ENCODE results near the gene JMJD7. TPM values are rescaled to one million over a fixed set of nuclear protein-coding genes. Genes with fewer than 3 reads are reported as not detected.

JMJD7 gene
- total RNA-seq, 2 donors from 2014 or later: 26.7 to 35.6 TPM

DNA sequence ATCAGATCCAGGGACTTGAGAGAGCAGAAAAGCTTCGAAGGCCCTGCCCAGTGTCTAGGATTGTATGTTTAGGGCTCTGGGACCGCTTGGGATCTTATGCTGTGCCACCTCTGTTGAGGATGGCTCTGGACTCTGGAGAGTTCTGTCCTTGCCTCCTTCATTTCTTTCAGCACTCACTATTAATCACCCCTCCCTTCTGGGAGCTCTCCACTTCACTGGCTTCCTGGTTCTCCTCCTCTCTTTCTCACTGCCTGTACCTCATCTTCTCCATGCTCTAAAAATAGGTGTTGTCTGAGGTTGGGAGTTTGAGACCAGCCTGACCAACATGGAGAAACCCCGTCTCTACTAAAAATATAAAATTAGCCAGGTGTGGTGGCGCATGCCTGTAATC lies 36.4 kb upstream of the JMJD7 start:
- peaks cover 42% of the 10 kb centered on the region for H3K4me1 Mint-ChIP-seq
- H3K36me3 Mint-ChIP-seq (ENCODE audit: low read depth): peaks cover 3% of the 10 kb centered on the region
- H3K27me3 Mint-ChIP-seq: no peaks in the 10 kb centered on the region
- peak overlapping the region; percentile 74 for H3K27ac Mint-ChIP-seq
- no peaks in the 10 kb centered on the region for H3K9me3 ChIP-seq (ENCODE audit: control insufficient read depth, low read length, poor library complexity, severe bottlenecking)
- peak overlapping the region; percentile 43 for H3K4me3 Mint-ChIP-seq
- DNase-seq (no peak), ATAC-seq (no peak)

GRCh38 chr15:41792000-41792637 lies 35.8 kb upstream of the JMJD7 start:
- ATAC-seq (no peak), DNase-seq (no peak)
- Mint-ChIP-seq H3K36me3 (ENCODE audit: low read depth) (peaks cover 3% of the 10 kb centered on the region), H3K27ac (peak overlapping the region; percentile 74), H3K4me3 (peak overlapping the region; percentile 43), H3K27me3 (no peaks in the 10 kb centered on the region), H3K4me1 (peaks cover 45% of the 10 kb centered on the region)
- H3K9me3 ChIP-seq (ENCODE audit: control insufficient read depth, low read length, poor library complexity, severe bottlenecking): no peaks in the 10 kb centered on the region

- DNase-seq: no peak
- no peaks in the 10 kb centered on the region for H3K9me3 ChIP-seq (ENCODE audit: control insufficient read depth, low read length, poor library complexity, severe bottlenecking)
- Mint-ChIP-seq H3K27ac (no peak overlapping the region), H3K36me3 (ENCODE audit: low read depth) (peaks cover 3% of the 10 kb centered on the region), H3K27me3 (no peaks in the 10 kb centered on the region), H3K4me3 (no peak overlapping the region), H3K4me1 (peaks cover 41% of the 10 kb centered on the region)
- ATAC-seq: no peak
Measured at GRCh38 chr15:41794081-41794480, 33.8 kb upstream of the JMJD7 start.

- DNase-seq (no peak), ATAC-seq (no peak)
- peak overlapping the region; percentile 59 for H3K27ac Mint-ChIP-seq
- H3K4me3 Mint-ChIP-seq: no peak overlapping the region
- peaks cover 6% of the 10 kb centered on the region for H3K36me3 Mint-ChIP-seq (ENCODE audit: low read depth)
- peaks cover 25% of the 10 kb centered on the region for H3K4me1 Mint-ChIP-seq
- H3K27me3 Mint-ChIP-seq: no peaks in the 10 kb centered on the region
- no peaks in the 10 kb centered on the region for H3K9me3 ChIP-seq (ENCODE audit: control insufficient read depth, low read length, poor library complexity, severe bottlenecking)
Measured at GRCh38 chr15:41795996-41796856, 31.7 kb upstream of the JMJD7 start.

- Mint-ChIP-seq H3K36me3 (ENCODE audit: low read depth) (peaks cover 6% of the 10 kb centered on the region), H3K4me1 (peaks cover 16% of the 10 kb centered on the region), H3K27me3 (no peaks in the 10 kb centered on the region), H3K4me3 (no peak overlapping the region), H3K27ac (no peak overlapping the region)
- no peaks in the 10 kb centered on the region for H3K9me3 ChIP-seq (ENCODE audit: control insufficient read depth, low read length, poor library complexity, severe bottlenecking)
- DNase-seq (no peak), ATAC-seq (no peak)
Measured at GRCh38 chr15:41797201-41797944, 30.5 kb upstream of the JMJD7 start.

- ATAC-seq (no peak), DNase-seq (no peak)
- Mint-ChIP-seq H3K36me3 (ENCODE audit: low read depth) (peaks cover 6% of the 10 kb centered on the region), H3K27ac (peak overlapping the region; percentile 39), H3K27me3 (no peaks in the 10 kb centered on the region), H3K4me3 (no peak overlapping the region), H3K4me1 (peaks cover 16% of the 10 kb centered on the region)
- H3K9me3 ChIP-seq (ENCODE audit: control insufficient read depth, low read length, poor library complexity, severe bottlenecking): no peaks in the 10 kb centered on the region
Measured at GRCh38 chr15:41798607-41799487, 29.0 kb upstream of the JMJD7 start.

DNA sequence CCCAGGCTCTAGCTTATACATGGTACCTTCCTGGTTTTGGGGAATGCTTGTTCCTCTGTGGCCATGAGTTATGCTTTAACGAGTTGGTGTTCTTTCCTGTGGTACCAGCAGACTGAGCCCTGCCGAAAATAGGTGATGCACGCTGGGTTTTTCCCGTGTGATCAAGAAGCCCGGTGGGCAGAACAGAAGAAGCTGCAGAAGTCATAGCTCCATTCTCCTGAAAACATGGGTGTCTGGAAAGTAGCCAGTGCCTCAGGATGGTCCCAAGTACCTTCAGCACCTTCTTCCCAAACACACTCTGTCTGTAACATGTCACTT lies 28.4 kb upstream of the JMJD7 start:
- H3K4me1 Mint-ChIP-seq: peaks cover 16% of the 10 kb centered on the region
- H3K27ac Mint-ChIP-seq: no peak overlapping the region
- ATAC-seq (no peak), DNase-seq (no peak)
- no peaks in the 10 kb centered on the region for H3K9me3 ChIP-seq (ENCODE audit: control insufficient read depth, low read length, poor library complexity, severe bottlenecking)
- H3K27me3 Mint-ChIP-seq: no peaks in the 10 kb centered on the region
- no peak overlapping the region for H3K4me3 Mint-ChIP-seq
- H3K36me3 Mint-ChIP-seq (ENCODE audit: low read depth): peaks cover 6% of the 10 kb centered on the region

DNA sequence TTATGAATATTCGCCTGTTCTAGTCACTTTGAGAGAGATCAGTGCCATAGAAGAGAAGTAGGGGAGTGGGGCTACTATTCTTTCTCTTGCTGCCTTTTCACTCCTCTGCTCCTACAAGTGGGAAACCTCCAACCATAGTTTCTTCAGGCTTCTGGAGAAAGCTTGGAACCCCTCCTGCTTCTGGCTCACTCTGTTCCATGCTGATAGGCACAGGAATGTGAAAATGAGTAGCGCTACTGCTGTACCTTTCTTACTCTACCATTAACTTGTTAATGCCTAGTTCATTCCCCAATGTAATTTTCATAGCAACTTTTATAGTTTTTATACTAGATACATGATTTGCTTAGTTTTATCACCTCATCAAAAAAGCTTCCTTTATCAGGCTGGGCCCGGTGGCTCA lies 26.7 kb upstream of the JMJD7 start:
- no peaks in the 10 kb centered on the region for H3K9me3 ChIP-seq (ENCODE audit: control insufficient read depth, low read length, poor library complexity, severe bottlenecking)
- no peak for ATAC-seq
- peak overlapping the region; percentile 11 for H3K27ac Mint-ChIP-seq
- peaks cover 11% of the 10 kb centered on the region for H3K4me1 Mint-ChIP-seq
- no peak overlapping the region for H3K4me3 Mint-ChIP-seq
- H3K27me3 Mint-ChIP-seq: no peaks in the 10 kb centered on the region
- H3K36me3 Mint-ChIP-seq (ENCODE audit: low read depth): peaks cover 3% of the 10 kb centered on the region
- no peak for DNase-seq

DNA sequence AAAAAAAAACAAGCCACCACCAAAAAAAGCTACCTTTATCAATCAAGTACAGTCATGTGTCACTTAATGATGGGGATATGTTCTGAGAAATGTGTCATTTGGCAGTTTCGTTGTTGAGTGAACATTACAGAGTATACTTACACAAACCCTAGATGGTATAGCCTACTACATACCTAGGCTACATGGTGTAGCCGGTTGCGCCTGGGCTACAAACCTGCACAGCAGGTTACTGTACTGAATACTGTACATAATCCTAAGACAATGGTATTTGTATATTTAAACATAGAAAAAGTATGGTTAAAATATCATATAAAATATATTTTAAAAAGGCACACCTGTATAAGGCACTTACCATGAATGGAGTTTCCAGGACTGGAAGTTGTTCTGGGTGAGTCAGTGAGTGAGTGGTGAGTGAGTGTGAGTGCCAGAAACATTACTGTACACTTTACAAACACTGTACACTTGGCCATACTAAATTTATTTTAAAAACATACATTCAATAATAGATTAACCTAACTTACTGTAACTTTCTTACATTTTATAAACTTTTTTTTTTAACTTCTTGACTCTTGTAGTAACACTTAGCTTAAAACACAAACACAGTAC lies 25.9 kb upstream of the JMJD7 start:
- Mint-ChIP-seq H3K4me1 (peaks cover 9% of the 10 kb centered on the region), H3K27ac (no peak overlapping the region), H3K27me3 (no peaks in the 10 kb centered on the region), H3K36me3 (ENCODE audit: low read depth) (peaks cover 3% of the 10 kb centered on the region), H3K4me3 (no peak overlapping the region)
- DNase-seq (no peak), ATAC-seq (no peak)
- H3K9me3 ChIP-seq (ENCODE audit: control insufficient read depth, low read length, poor library complexity, severe bottlenecking): no peaks in the 10 kb centered on the region

GRCh38 chr15:41804361-41804760 lies 23.5 kb upstream of the JMJD7 start:
- Mint-ChIP-seq H3K27me3 (no peaks in the 10 kb centered on the region), H3K4me3 (no peak overlapping the region), H3K4me1 (peaks cover 7% of the 10 kb centered on the region), H3K27ac (peak overlapping the region; percentile 27), H3K36me3 (ENCODE audit: low read depth) (peaks cover 3% of the 10 kb centered on the region)
- no peak for ATAC-seq
- no peak for DNase-seq
- H3K9me3 ChIP-seq (ENCODE audit: control insufficient read depth, low read length, poor library complexity, severe bottlenecking): no peaks in the 10 kb centered on the region

GRCh38 chr15:41804916-41805666 lies 22.8 kb upstream of the JMJD7 start:
- Mint-ChIP-seq H3K4me3 (no peak overlapping the region), H3K36me3 (ENCODE audit: low read depth) (peaks cover 3% of the 10 kb centered on the region), H3K4me1 (peaks cover 8% of the 10 kb centered on the region), H3K27ac (peak overlapping the region; percentile 27), H3K27me3 (no peaks in the 10 kb centered on the region)
- ATAC-seq (no peak), DNase-seq (no peak)
- H3K9me3 ChIP-seq (ENCODE audit: control insufficient read depth, low read length, poor library complexity, severe bottlenecking): no peaks in the 10 kb centered on the region

GRCh38 chr15:41805711-41806110 lies 22.2 kb upstream of the JMJD7 start:
- Mint-ChIP-seq H3K27me3 (no peaks in the 10 kb centered on the region), H3K4me1 (peaks cover 9% of the 10 kb centered on the region), H3K27ac (no peak overlapping the region), H3K4me3 (no peak overlapping the region), H3K36me3 (ENCODE audit: low read depth) (no peaks in the 10 kb centered on the region)
- no peak for DNase-seq
- H3K9me3 ChIP-seq (ENCODE audit: control insufficient read depth, low read length, poor library complexity, severe bottlenecking): no peaks in the 10 kb centered on the region
- ATAC-seq: no peak
